ENCODE data around the gene ZBTB47. TPM values are rescaled to one million over a fixed set of nuclear protein-coding genes. Genes with fewer than 3 reads are reported as not detected.

The ZBTB47 gene
- total RNA-seq, 1 donor = 41.3 TPM

GRCh38 chr3:42704136-42704841, 50.8 kb downstream of the ZBTB47 start:
- Histone ChIP-seq H3K27ac (ENCODE audit: low read depth, low read length) (no peak overlapping the region), H3K4me2 (ENCODE audit: insufficient read depth, low read length) (no peak overlapping the region), H3K9me3 (ENCODE audit: low read depth, low read length) (no peaks in the 10 kb centered on the region), H3K4me1 (ENCODE audit: insufficient read depth, low read length) (no peaks in the 10 kb centered on the region), H3K36me3 (ENCODE audit: insufficient read depth, low read length) (no peaks in the 10 kb centered on the region), H4K20me1 (ENCODE audit: insufficient read depth, low read length) (no peaks in the 10 kb centered on the region), H3K4me3 (ENCODE audit: insufficient read depth, low read length) (no peak overlapping the region), H3K79me2 (ENCODE audit: insufficient read depth, low read length) (no peaks in the 10 kb centered on the region), H2AFZ (ENCODE audit: low read length) (no peak overlapping the region), H3K27me3 (ENCODE audit: insufficient read depth, low read length) (peaks cover 2% of the 10 kb centered on the region)
- DNase-seq (ENCODE audit: insufficient read length, low spot score, missing footprints) = peak; percentile 41
- TF ChIP-seq, protein P1, sequence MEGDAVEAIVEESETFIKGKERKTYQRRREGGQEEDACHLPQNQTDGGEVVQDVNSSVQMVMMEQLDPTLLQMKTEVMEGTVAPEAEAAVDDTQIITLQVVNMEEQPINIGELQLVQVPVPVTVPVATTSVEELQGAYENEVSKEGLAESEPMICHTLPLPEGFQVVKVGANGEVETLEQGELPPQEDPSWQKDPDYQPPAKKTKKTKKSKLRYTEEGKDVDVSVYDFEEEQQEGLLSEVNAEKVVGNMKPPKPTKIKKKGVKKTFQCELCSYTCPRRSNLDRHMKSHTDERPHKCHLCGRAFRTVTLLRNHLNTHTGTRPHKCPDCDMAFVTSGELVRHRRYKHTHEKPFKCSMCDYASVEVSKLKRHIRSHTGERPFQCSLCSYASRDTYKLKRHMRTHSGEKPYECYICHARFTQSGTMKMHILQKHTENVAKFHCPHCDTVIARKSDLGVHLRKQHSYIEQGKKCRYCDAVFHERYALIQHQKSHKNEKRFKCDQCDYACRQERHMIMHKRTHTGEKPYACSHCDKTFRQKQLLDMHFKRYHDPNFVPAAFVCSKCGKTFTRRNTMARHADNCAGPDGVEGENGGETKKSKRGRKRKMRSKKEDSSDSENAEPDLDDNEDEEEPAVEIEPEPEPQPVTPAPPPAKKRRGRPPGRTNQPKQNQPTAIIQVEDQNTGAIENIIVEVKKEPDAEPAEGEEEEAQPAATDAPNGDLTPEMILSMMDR (IDR thresholded peaks at IDR 0.05; ENCODE audit: extremely low read depth, low read depth, low read length) = no peak

- H3K9me3 ChIP-seq (ENCODE audit: low read depth, low read length) = no peaks in the 10 kb centered on the region
- DNase-seq (ENCODE audit: insufficient read length, low spot score, missing footprints) = peak; percentile 73
- TF ChIP-seq, protein P1 (IDR thresholded peaks at IDR 0.05; ENCODE audit: extremely low read depth, low read depth, low read length) = no peak
Measured at GRCh38 chr3:42705058-42705767, 51.7 kb downstream of the ZBTB47 start.

GRCh38 chr3:42705962-42706585, 52.6 kb downstream of the ZBTB47 start:
- Histone ChIP-seq H3K36me3 (ENCODE audit: insufficient read depth, low read length) (no peaks in the 10 kb centered on the region), H3K27ac (ENCODE audit: low read depth, low read length) (no peak overlapping the region), H3K4me3 (ENCODE audit: insufficient read depth, low read length) (no peak overlapping the region), H3K27me3 (ENCODE audit: insufficient read depth, low read length) (peaks cover 2% of the 10 kb centered on the region), H3K79me2 (ENCODE audit: insufficient read depth, low read length) (no peaks in the 10 kb centered on the region), H4K20me1 (ENCODE audit: insufficient read depth, low read length) (no peaks in the 10 kb centered on the region), H3K4me2 (ENCODE audit: insufficient read depth, low read length) (no peak overlapping the region), H2AFZ (ENCODE audit: low read length) (no peak overlapping the region), H3K9me3 (ENCODE audit: low read depth, low read length) (no peaks in the 10 kb centered on the region), H3K4me1 (ENCODE audit: insufficient read depth, low read length) (no peaks in the 10 kb centered on the region)
- peak; percentile 83 for DNase-seq (ENCODE audit: insufficient read length, low spot score, missing footprints)
- TF ChIP-seq, protein P1 (IDR thresholded peaks at IDR 0.05; ENCODE audit: extremely low read depth, low read depth, low read length) = no peak

More at GRCh38 chr3:42705058-42705767, 51.7 kb downstream of the ZBTB47 start:
- Histone ChIP-seq H3K4me1 (ENCODE audit: insufficient read depth, low read length) (no peaks in the 10 kb centered on the region), H3K4me3 (ENCODE audit: insufficient read depth, low read length) (no peak overlapping the region), H3K4me2 (ENCODE audit: insufficient read depth, low read length) (no peak overlapping the region), H2AFZ (ENCODE audit: low read length) (no peak overlapping the region), H3K36me3 (ENCODE audit: insufficient read depth, low read length) (no peaks in the 10 kb centered on the region), H4K20me1 (ENCODE audit: insufficient read depth, low read length) (no peaks in the 10 kb centered on the region), H3K27me3 (ENCODE audit: insufficient read depth, low read length) (peaks cover 2% of the 10 kb centered on the region), H3K27ac (ENCODE audit: low read depth, low read length) (no peak overlapping the region), H3K79me2 (ENCODE audit: insufficient read depth, low read length) (no peaks in the 10 kb centered on the region)
